GM12878 (cell line): Measurements from ENCODE around the gene TAF6L.

Source experiments
- CREM ChIP-seq: IDR thresholded peaks from 2 replicates; pipeline ENCODE4 v1.6.1; 2014; ENCODE audit warnings: antibody characterized with exemption, low read depth
- EGR1 ChIP-seq, 2 experiments: IDR thresholded peaks; 1 replicate in 1 of 2; 2 replicates in 1 of 2; pipeline ENCODE4 v1.6.1; 2011 to 2012; ENCODE audit warnings: low read depth in 2 of 2, low read length in 2 of 2, borderline replicate concordance in 1 of 2, mild to moderate bottlenecking in 1 of 2, moderate library complexity in 1 of 2
- FOXK2 ChIP-seq: fragments of 450-650 bp; IDR thresholded peaks from 2 replicates; pipeline ENCODE4 v1.6.1; 2017; ENCODE audit warnings: mild to moderate bottlenecking, moderate library complexity
- PBX3 ChIP-seq: IDR thresholded peaks from 2 replicates; pipeline ENCODE4 v1.6.1; 2011; ENCODE audit warnings: mild to moderate bottlenecking, low read depth, low read length, moderate library complexity; ENCODE audit not compliant: insufficient replicate concordance
- RCOR1 ChIP-seq: conservative IDR thresholded peaks from 2 replicates; pipeline ENCODE4 v1.6.1; 2012; ENCODE audit warnings: low read depth, low read length, improper control_type of control experiment
- SP1 ChIP-seq: IDR thresholded peaks from one replicate; pipeline ENCODE4 v1.6.1; 2011; ENCODE audit warnings: low read depth, low read length
- TF ChIP-seq, protein P1 (sequence below), 3 experiments: IDR thresholded peaks in 2 of 3; conservative IDR thresholded peaks in 1 of 3; 2 replicates each; pipeline ENCODE4 v1.5.1; 2011; ENCODE audit warnings: low read depth in 3 of 3, low read length in 3 of 3, mild to moderate bottlenecking in 3 of 3, control low read depth in 2 of 3, moderate library complexity in 2 of 3, inconsistent platforms in 1 of 3, mixed read lengths in 1 of 3; ENCODE audit not compliant: control insufficient read depth in 2 of 3, insufficient read depth in 1 of 3; ENCODE audit errors: extremely low read depth in 1 of 3

GRCh38 chr11:62726156-62726914, 44.9 kb upstream of the TAF6L start:
- TF ChIP-seq FOXK2 (no peak), RCOR1 (no peak), EGR1 (IDR thresholded peaks at IDR 0.05; ENCODE audit: borderline replicate concordance in 1 of 2, low read depth in 2 of 2, low read length in 2 of 2) (no peak), SP1 (no peak), CREM (no peak), PBX3 (no peak)
- TF ChIP-seq, protein P1, sequence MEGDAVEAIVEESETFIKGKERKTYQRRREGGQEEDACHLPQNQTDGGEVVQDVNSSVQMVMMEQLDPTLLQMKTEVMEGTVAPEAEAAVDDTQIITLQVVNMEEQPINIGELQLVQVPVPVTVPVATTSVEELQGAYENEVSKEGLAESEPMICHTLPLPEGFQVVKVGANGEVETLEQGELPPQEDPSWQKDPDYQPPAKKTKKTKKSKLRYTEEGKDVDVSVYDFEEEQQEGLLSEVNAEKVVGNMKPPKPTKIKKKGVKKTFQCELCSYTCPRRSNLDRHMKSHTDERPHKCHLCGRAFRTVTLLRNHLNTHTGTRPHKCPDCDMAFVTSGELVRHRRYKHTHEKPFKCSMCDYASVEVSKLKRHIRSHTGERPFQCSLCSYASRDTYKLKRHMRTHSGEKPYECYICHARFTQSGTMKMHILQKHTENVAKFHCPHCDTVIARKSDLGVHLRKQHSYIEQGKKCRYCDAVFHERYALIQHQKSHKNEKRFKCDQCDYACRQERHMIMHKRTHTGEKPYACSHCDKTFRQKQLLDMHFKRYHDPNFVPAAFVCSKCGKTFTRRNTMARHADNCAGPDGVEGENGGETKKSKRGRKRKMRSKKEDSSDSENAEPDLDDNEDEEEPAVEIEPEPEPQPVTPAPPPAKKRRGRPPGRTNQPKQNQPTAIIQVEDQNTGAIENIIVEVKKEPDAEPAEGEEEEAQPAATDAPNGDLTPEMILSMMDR (IDR thresholded peaks at IDR 0.05 in 2 of 3, conservative IDR thresholded peaks at IDR 0.05 in 1 of 3; ENCODE audit: control insufficient read depth in 2 of 3, extremely low read depth in 1 of 3, insufficient read depth in 1 of 3, low read depth in 3 of 3, low read length in 3 of 3) = no peak
